Measurements from ENCODE around the gene HOXD12. TPM values are rescaled to one million over a fixed set of nuclear protein-coding genes. Genes with fewer than 3 reads are reported as not detected.

HOXD12 gene
- total and polyA plus RNA-seq, 8 donors, result not detected

- no peak overlapping the region for H3K27ac ChIP-seq
- WGBS, 5 donors, result 15 to 22% (median 18%) methylated on average over 13 to 16 of the region's 16 CpGs
- intact Hi-C loops (cut with DNase I; ENCODE audit: low total_unique reads), result no loop called here
Observed at GRCh38 chr2:176114930-176115625, 15.5 kb downstream of the HOXD12 start.

GRCh38 chr2:176115883-176116813 is 16.6 kb downstream of the HOXD12 start, which contains the start of gene HOXD10:
HOXD10 (plus strand) TSS chr2:176116778; CDS start chr2:176116834, 56 bp downstream.
- Histone ChIP-seq H3K9me3 (peaks cover 0 to 12% (median 0%) of the 10 kb centered on the region in 4 donors), H3K4me3 (peak within 1 kb of the TSS in 1 of 4 donors; percentile 2), H3K27me3 (peaks cover 51 to 100% (median 95%) of the 10 kb centered on the region in 3 donors), H3K4me1 (peaks cover 0 to 12% (median 5%) of the 10 kb centered on the region in 4 donors), H3K36me3 (no peaks in the 10 kb centered on the region), H3K27ac (no peak within 1 kb of the TSS)
- TF ChIP-seq CTCF (IDR thresholded peaks at IDR 0.05), result no peak
- no peak for TF ChIP-seq EP300 (IDR thresholded peaks at IDR 0.05)
- no peak for TF ChIP-seq POLR2A (IDR thresholded peaks at IDR 0.05)
- TF ChIP-seq POLR2AphosphoS5 (IDR thresholded peaks at IDR 0.05), result no peak
- DNase-seq, result peak in 1 of 2 donors; percentile 71
- 5 to 12% (median 10%) methylated on average over 50 to 66 of the region's 66 CpGs for WGBS, 5 donors
- intact Hi-C loops (cut with DNase I; ENCODE audit: low total_unique reads), result no loop called here

More at GRCh38 chr2:176114930-176115625, 15.5 kb downstream of the HOXD12 start:
- peaks cover 0 to 12% (median 7%) of the 10 kb centered on the region in 4 donors for H3K4me1 ChIP-seq
- H3K27me3 ChIP-seq, result peaks cover 51 to 100% (median 95%) of the 10 kb centered on the region in 3 donors
- H3K36me3 ChIP-seq, result no peaks in the 10 kb centered on the region
- no peak overlapping the region for H3K4me3 ChIP-seq
- no peak for DNase-seq
- TF ChIP-seq CTCF (IDR thresholded peaks at IDR 0.05) (no peak), POLR2A (IDR thresholded peaks at IDR 0.05) (no peak), POLR2AphosphoS5 (IDR thresholded peaks at IDR 0.05) (no peak), EP300 (IDR thresholded peaks at IDR 0.05) (no peak)
- H3K9me3 ChIP-seq, result peaks cover 0 to 12% (median 0%) of the 10 kb centered on the region in 4 donors

- intact Hi-C loops (cut with DNase I; ENCODE audit: low total_unique reads), result no loop called here
- no peak overlapping the region for H3K27ac ChIP-seq
- DNase-seq, result no peak
- TF ChIP-seq POLR2AphosphoS5 (IDR thresholded peaks at IDR 0.05), result no peak
- TF ChIP-seq CTCF (IDR thresholded peaks at IDR 0.05), result no peak
- no peak for TF ChIP-seq EP300 (IDR thresholded peaks at IDR 0.05)
- no peak for TF ChIP-seq POLR2A (IDR thresholded peaks at IDR 0.05)
- 16 to 33% (median 21%) methylated on average over 24 to 40 of the region's 40 CpGs for WGBS, 5 donors
- peaks cover 2 to 16% (median 5%) of the 10 kb centered on the region in 4 donors for H3K4me1 ChIP-seq
- H3K36me3 ChIP-seq, result no peaks in the 10 kb centered on the region
- H3K9me3 ChIP-seq, result peaks cover 0 to 12% (median 5%) of the 10 kb centered on the region in 4 donors
- H3K4me3 ChIP-seq, result no peak overlapping the region
- H3K27me3 ChIP-seq, result peaks cover 55 to 100% (median 95%) of the 10 kb centered on the region in 3 donors
Observed at GRCh38 chr2:176117162-176117822, 17.7 kb downstream of the HOXD12 start.

Measured in stomach (tissue), 9 donors.